BJ (cell line): ENCODE results near the gene YKT6. TPM values are rescaled to one million over a fixed set of nuclear protein-coding genes. Genes with fewer than 3 reads are reported as not detected.

Experiments used
- CTCF ChIA-PET: fragments of 350-600 bp; formaldehyde crosslinking; extraction: SDS; loops from one replicate; lab custom pipeline; 2021; ENCODE audit warnings: antibody characterized with exemption, inconsistent platforms; lab: Yijun Ruan, JAX
- POLR2A ChIA-PET: fragments of 300-600 bp; sonication (Branson Sonifier 250); formaldehyde crosslinking; extraction: SDS; loops from one replicate; lab custom pipeline; 2021; ENCODE audit warnings: antibody characterized with exemption; lab: Charles Lee
- DNase-seq: peaks from one replicate; pipeline ENCODE4 v3.0.0-alpha.2; 2011; ENCODE audit warnings: low read depth
- H3K27me3 ChIP-seq: 2 replicates; pipeline ENCODE4 v1.6.0; 2011; ENCODE audit warnings: low read length; ENCODE audit not compliant: control insufficient read depth, insufficient read depth
- H3K36me3 ChIP-seq: 2 replicates; pipeline ENCODE4 v1.5.1; 2011; ENCODE audit warnings: low read length; ENCODE audit not compliant: control insufficient read depth, insufficient read depth
- H3K4me3 ChIP-seq: 2 replicates; pipeline ENCODE4 v1.5.1; 2011; ENCODE audit warnings: low read depth, mild to moderate bottlenecking, control low read depth, low read length
- polyA plus RNA-seq: library from polyadenylated mRNA; depleted of rRNA; stranded (reverse); fragments of >200 nt; gene quantifications from 2 replicates; pipeline ENCODE4 v1.2.3, GENCODE V29; 2011
- TF ChIP-seq, protein P1 (sequence below): IDR thresholded peaks from 2 replicates; pipeline ENCODE4 v1.5.1; 2011; ENCODE audit warnings: low read depth, mild to moderate bottlenecking, control low read depth, inconsistent platforms, low read length, moderate library complexity; ENCODE audit not compliant: insufficient read depth

YKT6 gene
- polyA plus RNA-seq, 1 experiment = 160 TPM

DNA sequence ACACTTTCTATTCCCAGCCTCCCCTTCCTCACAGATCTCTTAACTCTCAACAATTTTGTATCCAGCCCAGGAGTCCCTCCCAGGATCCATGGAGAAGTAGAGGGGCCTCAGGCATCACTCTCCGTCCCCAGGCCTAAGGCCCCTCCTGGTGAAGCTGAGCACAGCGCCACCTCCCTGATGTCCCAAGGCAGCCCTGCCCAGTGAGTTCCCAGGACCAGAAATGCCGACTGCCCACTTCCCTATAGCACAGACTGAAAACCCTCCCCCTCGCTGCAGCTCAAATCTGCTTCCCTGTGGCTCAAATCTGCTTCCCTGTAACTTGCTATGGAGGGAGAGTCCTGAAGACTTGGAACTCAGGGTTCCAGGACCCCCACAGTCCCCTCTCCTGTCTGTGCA is 35.6 kb downstream of the YKT6 start:
- TF ChIP-seq, protein P1, sequence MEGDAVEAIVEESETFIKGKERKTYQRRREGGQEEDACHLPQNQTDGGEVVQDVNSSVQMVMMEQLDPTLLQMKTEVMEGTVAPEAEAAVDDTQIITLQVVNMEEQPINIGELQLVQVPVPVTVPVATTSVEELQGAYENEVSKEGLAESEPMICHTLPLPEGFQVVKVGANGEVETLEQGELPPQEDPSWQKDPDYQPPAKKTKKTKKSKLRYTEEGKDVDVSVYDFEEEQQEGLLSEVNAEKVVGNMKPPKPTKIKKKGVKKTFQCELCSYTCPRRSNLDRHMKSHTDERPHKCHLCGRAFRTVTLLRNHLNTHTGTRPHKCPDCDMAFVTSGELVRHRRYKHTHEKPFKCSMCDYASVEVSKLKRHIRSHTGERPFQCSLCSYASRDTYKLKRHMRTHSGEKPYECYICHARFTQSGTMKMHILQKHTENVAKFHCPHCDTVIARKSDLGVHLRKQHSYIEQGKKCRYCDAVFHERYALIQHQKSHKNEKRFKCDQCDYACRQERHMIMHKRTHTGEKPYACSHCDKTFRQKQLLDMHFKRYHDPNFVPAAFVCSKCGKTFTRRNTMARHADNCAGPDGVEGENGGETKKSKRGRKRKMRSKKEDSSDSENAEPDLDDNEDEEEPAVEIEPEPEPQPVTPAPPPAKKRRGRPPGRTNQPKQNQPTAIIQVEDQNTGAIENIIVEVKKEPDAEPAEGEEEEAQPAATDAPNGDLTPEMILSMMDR = no peak
- Histone ChIP-seq H3K27me3 (no peaks in the 10 kb centered on the region), H3K4me3 (no peak overlapping the region), H3K36me3 (no peaks in the 10 kb centered on the region)
- ChIA-PET CTCF (interaction anchor here (1.2 to 2.2 kb wide), 2 partner anchors 239 to 329 kb away, joined by 3 to 9 read pairs; no protein-coding TSS in a partner anchor), POLR2A (no interaction called here)
- no peak for DNase-seq

DNA sequence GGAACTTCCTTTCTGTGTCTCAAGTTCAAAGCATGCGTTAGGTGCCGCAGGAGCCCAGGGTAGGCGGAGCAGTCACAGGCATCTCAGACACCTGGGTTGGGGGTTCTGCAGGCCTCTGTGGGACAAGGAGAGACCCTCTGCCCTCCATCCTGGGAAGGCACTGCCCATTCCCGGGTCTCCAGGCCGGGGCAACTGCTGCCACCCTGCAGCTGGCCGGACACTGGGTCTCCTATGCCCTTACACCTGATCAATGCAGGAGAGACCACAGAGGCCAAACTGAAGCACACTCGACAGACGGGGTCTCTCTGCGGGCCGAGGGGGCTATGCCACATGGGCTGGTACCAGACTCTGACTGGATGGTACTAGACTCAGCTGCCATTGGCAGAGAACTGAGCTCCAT is 36.9 kb downstream of the YKT6 start:
- TF ChIP-seq, protein P1 = no peak
- ChIA-PET CTCF (interaction anchor here (1.2 to 2.2 kb wide), 2 partner anchors 13 to 327 kb away, joined by 3 to 9 read pairs; no protein-coding TSS in a partner anchor), POLR2A (no interaction called here)
- Histone ChIP-seq H3K4me3 (no peak overlapping the region), H3K27me3 (no peaks in the 10 kb centered on the region), H3K36me3 (no peaks in the 10 kb centered on the region)
- DNase-seq = no peak

DNA sequence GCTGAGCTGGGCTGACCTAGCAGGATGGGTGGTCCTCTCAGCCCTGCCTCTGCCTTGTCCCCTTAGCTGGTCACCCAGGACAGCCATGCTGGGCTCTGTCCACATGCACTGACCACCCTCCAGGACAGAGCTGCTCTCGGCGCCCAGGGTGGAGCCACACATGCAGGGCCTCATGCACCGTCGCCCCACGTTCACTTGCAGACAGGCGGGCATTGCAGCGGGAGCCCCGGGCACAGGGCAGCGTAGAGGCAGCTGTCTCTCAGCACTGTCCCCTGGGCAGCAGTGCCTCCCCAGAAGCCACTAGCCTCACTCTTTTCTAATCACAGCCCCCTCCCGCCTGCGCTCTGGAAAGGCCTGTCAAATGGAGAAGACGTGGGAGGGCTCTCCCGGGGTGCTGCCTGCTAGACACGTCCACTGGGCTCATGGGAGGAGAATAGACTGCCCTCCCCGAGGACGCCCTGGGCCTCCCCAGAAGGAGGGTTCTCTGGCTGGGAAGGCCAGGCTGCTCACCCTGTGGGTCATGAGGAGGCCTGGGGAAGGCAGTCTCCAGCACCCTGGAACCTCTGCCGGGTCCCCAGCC is 37.4 kb downstream of the YKT6 start:
- CTCF ChIA-PET = interaction anchor here (0.6 to 2.2 kb wide), 3 partner anchors 13 to 327 kb away, joined by 3 to 9 read pairs (median 3); no protein-coding TSS in a partner anchor
- TF ChIP-seq, protein P1 = no peak
- POLR2A ChIA-PET = no interaction called here
- no peak overlapping the region for H3K4me3 ChIP-seq
- DNase-seq = no peak
- no peaks in the 10 kb centered on the region for H3K36me3 ChIP-seq
- no peaks in the 10 kb centered on the region for H3K27me3 ChIP-seq

- TF ChIP-seq, protein P1 = no peak
- Histone ChIP-seq H3K4me3 (no peak overlapping the region), H3K36me3 (no peaks in the 10 kb centered on the region), H3K27me3 (no peaks in the 10 kb centered on the region)
- ChIA-PET POLR2A (no interaction called here), CTCF (interaction anchor here (3.3 to 3.6 kb wide), 2 partner anchors 19 to 325 kb away, joined by 25 to 39 read pairs; no protein-coding TSS in a partner anchor)
- DNase-seq = no peak
Observed at GRCh38 chr7:44239361-44239760, 38.6 kb downstream of the YKT6 start.

- ChIA-PET POLR2A (no interaction called here), CTCF (interaction anchor here (0.6 to 3.6 kb wide), 39 partner anchors 10 to 341 kb away, joined by 3 to 39 read pairs (median 5); partner anchors contain the start of genes DDX56, NUDCD3, POLD2 and TMED4)
- no peak overlapping the region for H3K4me3 ChIP-seq
- TF ChIP-seq, protein P1 = no peak
- no peak for DNase-seq
- H3K27me3 ChIP-seq = no peaks in the 10 kb centered on the region
- no peaks in the 10 kb centered on the region for H3K36me3 ChIP-seq
Observed at GRCh38 chr7:44240376-44240775, 39.6 kb downstream of the YKT6 start.
